Astrocyte (in vitro differentiated cells and primary cell): ENCODE data around the gene NXF1. TPM values are rescaled to one million over a fixed set of nuclear protein-coding genes. Genes with fewer than 3 reads are reported as not detected.
A peak's percentile ranks its signal among the peaks of the same experiment; 100 is the strongest.

Experiments used
- DNase-seq: peaks from one replicate; pipeline ENCODE4 v3.0.0-alpha.2; 2010; ENCODE audit warnings: low read depth
- FAIRE-seq: peaks from 2 replicates; lab custom pipeline; 2011; peaks lifted over from hg19 to GRCh38; lab: Jason Lieb, UNC
- H2AFZ ChIP-seq: 2 replicates; pipeline ENCODE4 v1.6.0; 2012; ENCODE audit warnings: low read depth, low read length, inconsistent platforms
- H3K27ac ChIP-seq: 2 replicates; pipeline ENCODE4 v1.5.1; 2011; ENCODE audit warnings: low read depth, low read length, inconsistent platforms
- H3K27me3 ChIP-seq: 2 replicates; pipeline ENCODE4 v1.6.0; 2011; ENCODE audit warnings: low read length, inconsistent platforms; ENCODE audit not compliant: insufficient read depth
- H3K36me3 ChIP-seq: 2 replicates; pipeline ENCODE4 v1.5.1; 2011; ENCODE audit warnings: low read length, inconsistent platforms; ENCODE audit not compliant: insufficient read depth
- H3K4me1 ChIP-seq: 2 replicates; pipeline ENCODE4 v1.5.1; 2011; ENCODE audit warnings: low read length, inconsistent platforms; ENCODE audit not compliant: insufficient read depth
- H3K4me2 ChIP-seq: 2 replicates; pipeline ENCODE4 v1.6.0; 2012; ENCODE audit warnings: low read length, inconsistent platforms
- H3K4me3 ChIP-seq: 2 replicates; pipeline ENCODE4 v1.5.1; 2011; ENCODE audit warnings: low read depth, mild to moderate bottlenecking, low read length, inconsistent platforms; ENCODE audit not compliant: insufficient read depth
- H3K79me2 ChIP-seq: 2 replicates; pipeline ENCODE4 v1.6.0; 2012; ENCODE audit warnings: mild to moderate bottlenecking, low read length, inconsistent platforms; ENCODE audit not compliant: insufficient read depth
- H3K9ac ChIP-seq: 2 replicates; pipeline ENCODE4 v1.6.0; 2012; ENCODE audit warnings: mild to moderate bottlenecking, low read length, inconsistent platforms
- H3K9me3 ChIP-seq: 2 replicates; pipeline ENCODE4 v1.5.1; 2012; ENCODE audit warnings: low read depth, mild to moderate bottlenecking, low read length, inconsistent platforms; ENCODE audit not compliant: insufficient read depth
- H4K20me1 ChIP-seq: 2 replicates; pipeline ENCODE4 v1.6.0; 2012; ENCODE audit warnings: low read length, inconsistent platforms; ENCODE audit not compliant: insufficient read depth
- H3K27ac Mint-ChIP-seq: one replicate; pipeline ENCODE4 v1.8.0; 2021; ENCODE audit warnings: mild to moderate bottlenecking, mixed read lengths; ENCODE audit not compliant: unreplicated experiment
- H3K27me3 Mint-ChIP-seq: one replicate; pipeline ENCODE4 v1.8.0; 2021; ENCODE audit warnings: low read depth, mixed read lengths; ENCODE audit not compliant: unreplicated experiment
- H3K36me3 Mint-ChIP-seq: one replicate; pipeline ENCODE4 v1.8.0; 2021; ENCODE audit warnings: low read depth, mixed read lengths; ENCODE audit not compliant: unreplicated experiment
- H3K4me1 Mint-ChIP-seq: one replicate; pipeline ENCODE4 v1.8.0; 2021; ENCODE audit warnings: low read depth, mixed read lengths; ENCODE audit not compliant: unreplicated experiment
- H3K4me3 Mint-ChIP-seq: one replicate; pipeline ENCODE4 v1.8.0; 2021; ENCODE audit warnings: mild to moderate bottlenecking, moderate library complexity, mixed read lengths; ENCODE audit not compliant: unreplicated experiment
- H3K9me3 Mint-ChIP-seq: one replicate; pipeline ENCODE4 v1.8.0; 2021; ENCODE audit warnings: mild to moderate bottlenecking, mixed read lengths; ENCODE audit not compliant: unreplicated experiment
- CTCF ChIP-seq: IDR thresholded peaks from 2 replicates; pipeline ENCODE4 v1.5.1; 2011; ENCODE audit warnings: low read depth, mild to moderate bottlenecking, inconsistent platforms, low read length, moderate library complexity; ENCODE audit not compliant: insufficient read depth
- EZH2 ChIP-seq: IDR thresholded peaks from 2 replicates; pipeline ENCODE4 v1.6.1; 2012; ENCODE audit warnings: mild to moderate bottlenecking, low read length, inconsistent platforms; ENCODE audit not compliant: insufficient read depth
- total RNA-seq: library from RNA; stranded (reverse); gene quantifications from 2 replicates; pipeline ENCODE4 v1.2.1, GENCODE V29; 2021

NXF1 gene
- total RNA-seq, 1 donor from 2014 or later = 55.9 TPM

DNA sequence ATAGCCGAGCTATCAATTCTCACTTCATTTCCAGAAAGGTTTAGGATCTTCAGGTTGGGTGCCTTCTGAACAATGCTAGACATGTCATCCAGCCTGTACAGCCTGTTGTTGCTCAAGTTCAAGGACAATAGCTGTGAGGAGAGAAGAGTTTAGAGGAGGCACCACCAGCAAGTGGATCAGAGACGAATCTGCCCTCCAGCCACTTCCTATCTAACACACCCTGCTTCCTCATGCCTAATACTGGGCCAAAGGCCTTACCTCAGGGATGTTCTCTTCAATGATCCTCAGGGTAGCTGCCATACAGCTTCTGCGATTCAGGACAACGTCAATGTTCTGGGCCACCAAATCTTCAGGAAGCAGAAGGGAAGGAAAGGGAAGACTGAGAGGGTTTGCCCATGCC, 4.2 kb downstream of the NXF1 start:
- TF ChIP-seq EZH2 (no peak), CTCF (no peak)
- no peak for DNase-seq
- no peaks in the 10 kb centered on the region for H3K9me3 ChIP-seq
- peaks cover 11% of the 10 kb centered on the region for H3K4me1 Mint-ChIP-seq
- H3K36me3 ChIP-seq = peaks cover 46% of the 10 kb centered on the region
- H3K36me3 Mint-ChIP-seq = peaks cover 29% of the 10 kb centered on the region
- no peak overlapping the region for H3K27ac Mint-ChIP-seq
- peaks cover 43% of the 10 kb centered on the region for H3K79me2 ChIP-seq
- H3K9me3 Mint-ChIP-seq = no peaks in the 10 kb centered on the region
- H3K4me1 ChIP-seq = peaks cover 12% of the 10 kb centered on the region
- FAIRE-seq = no peak
- H4K20me1 ChIP-seq = peaks cover 57% of the 10 kb centered on the region
- no peaks in the 10 kb centered on the region for H3K27me3 Mint-ChIP-seq
- no peak overlapping the region for H3K4me3 ChIP-seq
- no peak overlapping the region for H3K9ac ChIP-seq
- H3K27ac ChIP-seq = no peak overlapping the region
- H3K27me3 ChIP-seq = no peaks in the 10 kb centered on the region
- no peak overlapping the region for H3K4me2 ChIP-seq
- H3K4me3 Mint-ChIP-seq = no peak overlapping the region
- no peak overlapping the region for H2AFZ ChIP-seq

GRCh38 chr11:62799486-62799885, 5.8 kb downstream of the NXF1 start:
- Mint-ChIP-seq H3K27me3 (no peaks in the 10 kb centered on the region), H3K27ac (no peak overlapping the region), H3K9me3 (no peaks in the 10 kb centered on the region), H3K4me1 (peaks cover 9% of the 10 kb centered on the region), H3K36me3 (peaks cover 41% of the 10 kb centered on the region), H3K4me3 (no peak overlapping the region)
- DNase-seq (no peak), FAIRE-seq (no peak)
- Histone ChIP-seq H3K36me3 (peaks cover 60% of the 10 kb centered on the region), H3K9ac (no peak overlapping the region), H3K4me1 (peaks cover 6% of the 10 kb centered on the region), H3K9me3 (no peaks in the 10 kb centered on the region), H4K20me1 (peaks cover 63% of the 10 kb centered on the region), H2AFZ (no peak overlapping the region), H3K27me3 (no peaks in the 10 kb centered on the region), H3K4me2 (no peak overlapping the region), H3K79me2 (peaks cover 40% of the 10 kb centered on the region), H3K4me3 (no peak overlapping the region), H3K27ac (no peak overlapping the region)
- TF ChIP-seq EZH2 (no peak), CTCF (no peak)

GRCh38 chr11:62796281-62796680, 9.0 kb downstream of the NXF1 start:
- H3K79me2 ChIP-seq = peaks cover 16% of the 10 kb centered on the region
- Mint-ChIP-seq H3K4me3 (peak overlapping the region; percentile 40), H3K27ac (no peak overlapping the region), H3K4me1 (peaks cover 8% of the 10 kb centered on the region), H3K9me3 (no peaks in the 10 kb centered on the region), H3K27me3 (no peaks in the 10 kb centered on the region), H3K36me3 (peaks cover 27% of the 10 kb centered on the region)
- no peak for DNase-seq
- H4K20me1 ChIP-seq = peaks cover 46% of the 10 kb centered on the region
- H2AFZ ChIP-seq = no peak overlapping the region
- no peaks in the 10 kb centered on the region for H3K27me3 ChIP-seq
- no peak for FAIRE-seq
- H3K27ac ChIP-seq = no peak overlapping the region
- no peak overlapping the region for H3K4me3 ChIP-seq
- peaks cover 71% of the 10 kb centered on the region for H3K36me3 ChIP-seq
- peaks cover 6% of the 10 kb centered on the region for H3K4me1 ChIP-seq
- no peaks in the 10 kb centered on the region for H3K9me3 ChIP-seq
- TF ChIP-seq EZH2 (no peak), CTCF (no peak)
- H3K9ac ChIP-seq = no peak overlapping the region
- H3K4me2 ChIP-seq = no peak overlapping the region
